K562 (cell line): Measurements from ENCODE around the gene PTTG1IP. TPM values are rescaled to one million over a fixed set of nuclear protein-coding genes. Genes with fewer than 3 reads are reported as not detected.

ENCODE experiments used
- ATAC-seq: fragments of 200-7000 bp; cut with Tn5 transposase; 3 replicates; pipeline ENCODE4 v1.9.1; 2020; ENCODE audit warnings: moderate library complexity
- BruUV-seq: library from RNA; stranded (reverse); fragments of 400-500 nt; replicated peaks from 2 replicates; lab custom pipeline; 2021; lab: Mats Ljungman, UMichigan
- CTCF ChIA-PET: fragments of 300-600 bp; formaldehyde crosslinking; extraction: SDS; loops from one replicate; lab custom pipeline; 2021; ENCODE audit warnings: low intra/inter-chr PET ratio; lab: Yijun Ruan, JAX
- POLR2A ChIA-PET: fragments of 300-600, 350-650 bp; sonication (Branson Sonifier 250); formaldehyde crosslinking; extraction: SDS; loops from one replicate; lab custom pipeline; 2021; ENCODE audit warnings: antibody characterized with exemption, inconsistent platforms; lab: Yijun Ruan, JAX
- DNase-seq, 4 experiments: peaks; one replicate each; pipeline versions ENCODE4 v3.0.0 to v3.0.0-alpha.2; 2011 to 2018; ENCODE audit warnings: low spot score in 3 of 4, mixed read lengths in 3 of 4; ENCODE audit errors: extremely low read depth in 1 of 4
- FAIRE-seq: peaks from 2 replicates; lab custom pipeline; 2011; peaks lifted over from hg19 to GRCh38; lab: Jason Lieb, UNC
- H2AFZ ChIP-seq: 2 replicates; pipeline ENCODE4 v1.6.0; 2011; ENCODE audit warnings: low read depth, low read length, control low read depth, inconsistent platforms
- H3K27ac ChIP-seq: fragments of 200-600 bp; 3 replicates; pipeline ENCODE4 v1.8.0; 2011; ENCODE audit warnings: low read depth, mild to moderate bottlenecking, control low read depth, inconsistent platforms, low read length, moderate library complexity, mixed read lengths; ENCODE audit errors: extremely low read depth
- H3K27me3 ChIP-seq, 2 experiments: fragments of 300-600 bp in 1 of 2; 2 replicates in 1 of 2; 3 replicates in 1 of 2; pipeline versions ENCODE4 v1.6.0 to v1.8.0; 2011; ENCODE audit warnings: inconsistent platforms in 2 of 2, low read length in 2 of 2, mild to moderate bottlenecking in 1 of 2, mixed read lengths in 1 of 2, moderate library complexity in 1 of 2; ENCODE audit not compliant: control insufficient read depth in 2 of 2, insufficient read depth in 2 of 2
- H3K36me3 ChIP-seq: fragments of 300-600 bp; 3 replicates; pipeline ENCODE4 v1.8.0; 2011; ENCODE audit warnings: mild to moderate bottlenecking, low read length, inconsistent platforms; ENCODE audit not compliant: control insufficient read depth, insufficient read depth
- H3K4me1 ChIP-seq, 2 experiments: fragments of 200-600 bp in 1 of 2; replicated peaks in 1 of 2; 2 replicates in 1 of 2; 3 replicates in 1 of 2; pipeline versions ENCODE4 v1.5.1 to v1.8.0; 2011; ENCODE audit warnings: inconsistent platforms in 2 of 2, low read length in 2 of 2, mild to moderate bottlenecking in 1 of 2, mixed read lengths in 1 of 2, moderate library complexity in 1 of 2; ENCODE audit not compliant: control insufficient read depth in 2 of 2, insufficient read depth in 2 of 2
- H3K4me2 ChIP-seq: 2 replicates; pipeline ENCODE4 v1.6.1; 2011; ENCODE audit warnings: low read length, control low read depth, inconsistent platforms, mixed read lengths; ENCODE audit not compliant: insufficient read depth
- H3K4me3 ChIP-seq: fragments of 200-600 bp; sonication (generic), shearing (Covaris generic); 2 replicates; pipeline ENCODE4 v1.5.1; 2016; ENCODE audit warnings: control low read depth, inconsistent platforms
- H3K79me2 ChIP-seq: fragments of 200-600 bp; 3 replicates; pipeline ENCODE4 v1.8.0; 2011; ENCODE audit warnings: low read length, inconsistent platforms; ENCODE audit not compliant: control insufficient read depth, insufficient read depth
- H3K9ac ChIP-seq, 2 experiments: 2 replicates each; pipeline versions ENCODE4 v1.6.0 to v1.6.1; 2011; ENCODE audit warnings: low read depth in 2 of 2, low read length in 2 of 2, control low read depth in 1 of 2, inconsistent platforms in 1 of 2, mild to moderate bottlenecking in 1 of 2, mixed read lengths in 1 of 2; ENCODE audit not compliant: insufficient read depth in 1 of 2
- H3K9me1 ChIP-seq: one replicate; pipeline ENCODE4 v1.6.0; 2011; ENCODE audit warnings: inconsistent platforms, mild to moderate bottlenecking, low read length, moderate library complexity; ENCODE audit not compliant: control insufficient read depth, insufficient read depth
- H3K9me3 ChIP-seq: replicated peaks from 2 replicates; pipeline ENCODE4 v1.5.1; 2011; ENCODE audit warnings: low read depth, low read length, inconsistent platforms; ENCODE audit not compliant: control insufficient read depth, insufficient read depth
- H4K20me1 ChIP-seq: replicated peaks from 2 replicates; pipeline ENCODE4 v1.6.1; 2011; ENCODE audit warnings: low read length, inconsistent platforms, mixed read lengths; ENCODE audit not compliant: control insufficient read depth, insufficient read depth
- CREB1 ChIP-seq, 2 experiments: sonication (generic) in 1 of 2; formaldehyde crosslinking in 1 of 2; IDR thresholded peaks; 2 replicates each; pipeline versions ENCODE4 v1.6.1 to v1.8.0; 2012 to 2022; ENCODE audit warnings: inconsistent platforms in 1 of 2, mild to moderate bottlenecking in 1 of 2, missing genetic modification reagents in 1 of 2, moderate library complexity in 1 of 2
- GATAD2A ChIP-seq: fragments of 450-650 bp; IDR thresholded peaks from 2 replicates; pipeline ENCODE4 v1.6.1; 2017
- HMGN3 ChIP-seq: IDR thresholded peaks from 2 replicates; pipeline ENCODE4 v1.6.1; 2011; ENCODE audit warnings: borderline replicate concordance, low read depth, mild to moderate bottlenecking, mixed read lengths, low read length; ENCODE audit not compliant: insufficient read length; ENCODE audit errors: extremely low read depth
- HNRNPL ChIP-seq: fragments of 200-400 bp; formaldehyde crosslinking; IDR thresholded peaks from 2 replicates; pipeline ENCODE4 v1.6.1; 2017; ENCODE audit warnings: low read depth, mild to moderate bottlenecking, low read length
- PRPF4 ChIP-seq: fragments of 200-400 bp; formaldehyde crosslinking; IDR thresholded peaks from one replicate; pipeline ENCODE4 v1.6.1; 2017; ENCODE audit warnings: low read length, low read depth, mild to moderate bottlenecking; ENCODE audit not compliant: insufficient read depth, poor library complexity, severe bottlenecking
- RAD21 ChIP-seq, 2 experiments: fragments of 250-450 bp in 1 of 2; fragments of 450-650 bp in 1 of 2; sonication (Bioruptor Pico) in 1 of 2; formaldehyde crosslinking in 1 of 2; IDR thresholded peaks in 1 of 2; conservative IDR thresholded peaks in 1 of 2; 2 replicates each; pipeline versions ENCODE4 v1.4.0 to v1.8.0; 2020 to 2022; ENCODE audit warnings: mild to moderate bottlenecking in 2 of 2, moderate library complexity in 1 of 2
- SOX6 ChIP-seq: fragments of 450-650 bp; IDR thresholded peaks from 2 replicates; pipeline ENCODE4 v1.6.1; 2014; ENCODE audit warnings: mild to moderate bottlenecking
- ZBTB1 ChIP-seq: sonication (generic); formaldehyde crosslinking; IDR thresholded peaks from 2 replicates; pipeline ENCODE4 v1.8.1; 2023; ENCODE audit warnings: missing genetic modification reagents, low read depth, mild to moderate bottlenecking, borderline replicate concordance
- ZNF253 ChIP-seq: fragments of 250-450 bp; sonication (Bioruptor Pico); conservative IDR thresholded peaks from 2 replicates; pipeline ENCODE4 v1.6.1; 2021; ENCODE audit warnings: mild to moderate bottlenecking
- ZNF609 ChIP-seq: sonication (generic); formaldehyde crosslinking; IDR thresholded peaks from 2 replicates; pipeline ENCODE4 v1.8.1; 2023; ENCODE audit warnings: missing genetic modification reagents, mild to moderate bottlenecking, borderline replicate concordance
- WGBS: fragments of 100-300 bp; shearing (Covaris generic); methylation state at CpG from one replicate; pipeline ENCODE4 v1.1.6; 2016; ENCODE audit warnings: low coverage, mixed read lengths; ENCODE audit not compliant: insufficient coverage; ENCODE audit errors: missing lambda C conversion rate; 5-methylcytosine and 5-hydroxymethylcytosine counted together
- in situ Hi-C: fragments of 300-500 bp; cut with MboI; formaldehyde crosslinking; loops from 4 replicates; pipeline ENCODE4 v1.15.0; 2018; ENCODE audit warnings: inconsistent platforms, mixed read lengths
- intact Hi-C: fragments of 100-400 bp; cut with micrococcal nuclease; formaldehyde crosslinking; loops from 2 replicates; pipeline ENCODE4 v1.14.2; 2022
- polyA plus RNA-seq, 8 experiments: library from polyadenylated mRNA; depleted of rRNA in 4 of 8; stranded (reverse) in 5 of 8; unstranded in 3 of 8; fragments of >200 nt; fragmentation: Nextera tagmentation in 2 of 8; fragmentation: Illumina TruSeq in 1 of 8; extraction: Ambion mirVana in 2 of 8; extraction: Trizol in 1 of 8; gene quantifications; 2 replicates each; pipeline versions ENCODE4 v1.2.1 to v1.2.3, GENCODE V29; 2011 to 2014; ENCODE audit warnings: inconsistent platforms in 1 of 8, missing spikeins in 1 of 8
- total RNA-seq, 7 experiments: library from RNA; depleted of rRNA in 6 of 7; stranded (reverse); fragments of >200 nt in 6 of 7; fragmentation: Illumina TruSeq in 2 of 7; extraction: Trizol in 2 of 7; gene quantifications; 2 replicates each; pipeline versions ENCODE4 v1.2.1 to v1.2.3, GENCODE V29; 2011 to 2021; ENCODE audit warnings: low replicate concordance in 1 of 7
- TF ChIP-seq, protein P1 (sequence below): fragments of 250-450 bp; sonication (Bioruptor Pico); IDR thresholded peaks from 2 replicates; pipeline ENCODE4 v1.8.0; 2022; ENCODE audit warnings: inconsistent platforms
- TF ChIP-seq, protein P2 (sequence below): sonication (generic); formaldehyde crosslinking; IDR thresholded peaks from 2 replicates; pipeline ENCODE4 v1.8.1; 2023; ENCODE audit warnings: mild to moderate bottlenecking, missing genetic modification reagents

Gene PTTG1IP
- total and polyA plus RNA-seq, 9 of the 15 experiments (the other 6 are each of a cell fraction or from before 2014, with no cell fraction given) = 5.0 to 99.3 (median 82.4) TPM

GRCh38 chr21:44818640-44819011 is 54.9 kb downstream of the PTTG1IP start:
- in situ Hi-C loops = no loop called here
- TF ChIP-seq SOX6 = no peak
- TF ChIP-seq ZBTB1 (CRISPR knock-in tag) = no peak
- 0 out of 2 replicates have a peak, but pooled peaks have one; percentile 1 for TF ChIP-seq HNRNPL
- peak; percentile 48 for TF ChIP-seq PRPF4
- TF ChIP-seq, protein P1, sequence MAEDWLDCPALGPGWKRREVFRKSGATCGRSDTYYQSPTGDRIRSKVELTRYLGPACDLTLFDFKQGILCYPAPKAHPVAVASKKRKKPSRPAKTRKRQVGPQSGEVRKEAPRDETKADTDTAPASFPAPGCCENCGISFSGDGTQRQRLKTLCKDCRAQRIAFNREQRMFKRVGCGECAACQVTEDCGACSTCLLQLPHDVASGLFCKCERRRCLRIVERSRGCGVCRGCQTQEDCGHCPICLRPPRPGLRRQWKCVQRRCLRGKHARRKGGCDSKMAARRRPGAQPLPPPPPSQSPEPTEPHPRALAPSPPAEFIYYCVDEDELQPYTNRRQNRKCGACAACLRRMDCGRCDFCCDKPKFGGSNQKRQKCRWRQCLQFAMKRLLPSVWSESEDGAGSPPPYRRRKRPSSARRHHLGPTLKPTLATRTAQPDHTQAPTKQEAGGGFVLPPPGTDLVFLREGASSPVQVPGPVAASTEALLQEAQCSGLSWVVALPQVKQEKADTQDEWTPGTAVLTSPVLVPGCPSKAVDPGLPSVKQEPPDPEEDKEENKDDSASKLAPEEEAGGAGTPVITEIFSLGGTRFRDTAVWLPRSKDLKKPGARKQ (CRISPR knock-in tag) = 0 out of 2 replicates have a peak, but pooled peaks have one; percentile 48
- no peak for TF ChIP-seq GATAD2A
- no peak for TF ChIP-seq ZNF609 (CRISPR knock-in tag)
- TF ChIP-seq, protein P2, sequence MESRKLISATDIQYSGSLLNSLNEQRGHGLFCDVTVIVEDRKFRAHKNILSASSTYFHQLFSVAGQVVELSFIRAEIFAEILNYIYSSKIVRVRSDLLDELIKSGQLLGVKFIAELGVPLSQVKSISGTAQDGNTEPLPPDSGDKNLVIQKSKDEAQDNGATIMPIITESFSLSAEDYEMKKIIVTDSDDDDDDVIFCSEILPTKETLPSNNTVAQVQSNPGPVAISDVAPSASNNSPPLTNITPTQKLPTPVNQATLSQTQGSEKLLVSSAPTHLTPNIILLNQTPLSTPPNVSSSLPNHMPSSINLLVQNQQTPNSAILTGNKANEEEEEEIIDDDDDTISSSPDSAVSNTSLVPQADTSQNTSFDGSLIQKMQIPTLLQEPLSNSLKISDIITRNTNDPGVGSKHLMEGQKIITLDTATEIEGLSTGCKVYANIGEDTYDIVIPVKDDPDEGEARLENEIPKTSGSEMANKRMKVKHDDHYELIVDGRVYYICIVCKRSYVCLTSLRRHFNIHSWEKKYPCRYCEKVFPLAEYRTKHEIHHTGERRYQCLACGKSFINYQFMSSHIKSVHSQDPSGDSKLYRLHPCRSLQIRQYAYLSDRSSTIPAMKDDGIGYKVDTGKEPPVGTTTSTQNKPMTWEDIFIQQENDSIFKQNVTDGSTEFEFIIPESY (CRISPR knock-in tag) = peak; percentile 97
- no peak for TF ChIP-seq HMGN3
- no peak for TF ChIP-seq RAD21 (CRISPR knock-in tag; conservative IDR thresholded peaks at IDR 0.05 in 1 of 2, IDR thresholded peaks at IDR 0.05 in 1 of 2)
- no peak for TF ChIP-seq CREB1 (IDR thresholded peaks at IDR 0.05)
- 0 out of 2 replicates have a peak, but pooled peaks have one; percentile 4 for TF ChIP-seq CREB1 (CRISPR knock-in tag; IDR thresholded peaks at IDR 0.05)
- TF ChIP-seq ZNF253 (CRISPR knock-in tag) = no peak

More at GRCh38 chr21:44818640-44819011, 54.9 kb downstream of the PTTG1IP start:
- Histone ChIP-seq H4K20me1 (peaks cover 25% of the 10 kb centered on the region; the same call in 1 of the 2 replicates), H3K4me2 (peak overlapping the region; percentile 72), H3K79me2 (peaks cover 45% of the 10 kb centered on the region), H2AFZ (peak overlapping the region; percentile 73), H3K4me3 (peak overlapping the region; percentile 71), H3K27ac (peak overlapping the region; percentile 99), H3K36me3 (peaks cover 8% of the 10 kb centered on the region; the same call in 2 of the 3 replicates), H3K9ac (peak overlapping the region; percentile 96 to 97), H3K9me3 (peaks cover 16% of the 10 kb centered on the region), H3K9me1 (peaks cover 15% of the 10 kb centered on the region), H3K4me1 (peaks cover 0 to 46% of the 10 kb centered on the region in 2 experiments; a peak in 4 of 5 replicates), H3K27me3 (no peaks in the 10 kb centered on the region)
- 83% methylated on average over 24 of the region's 37 CpGs for WGBS
- FAIRE-seq (no peak), DNase-seq (no peak), ATAC-seq (no peak)
- no TSS peak for BruUV-seq
- ChIA-PET POLR2A (no interaction called here), CTCF (interaction anchor here (0.6 to 1.0 kb wide), 2 partner anchors 9 to 789 kb away, joined by 3 read pairs; no protein-coding TSS in a partner anchor)
- intact Hi-C loops = no loop called here
